Kidney epithelial cell (primary cell): ENCODE data around the gene DIPK1A. TPM values are rescaled to one million over a fixed set of nuclear protein-coding genes. Genes with fewer than 3 reads are reported as not detected.

Source experiments
- DNase-seq: peaks from one replicate; pipeline ENCODE4 v3.0.0-alpha.2; 2010; ENCODE audit warnings: low read depth
- H3K27me3 ChIP-seq: 2 replicates; pipeline ENCODE4 v1.6.0; 2011; ENCODE audit warnings: low read length; ENCODE audit not compliant: control insufficient read depth, insufficient read depth
- H3K36me3 ChIP-seq: 2 replicates; pipeline ENCODE4 v1.5.1; 2011; ENCODE audit warnings: low read length; ENCODE audit not compliant: control insufficient read depth, insufficient read depth
- H3K4me3 ChIP-seq: 2 replicates; pipeline ENCODE4 v1.5.1; 2011; ENCODE audit warnings: low read depth, mild to moderate bottlenecking, control low read depth, low read length
- CTCF ChIP-seq: IDR thresholded peaks from 2 replicates; pipeline ENCODE4 v1.5.1; 2011; ENCODE audit warnings: mild to moderate bottlenecking, moderate library complexity, low read length, control low read depth, inconsistent platforms; ENCODE audit not compliant: insufficient read depth, poor library complexity, severe bottlenecking
- total RNA-seq: library from RNA; depleted of rRNA; stranded (reverse); fragments of >200 nt; gene quantifications from 2 replicates; pipeline ENCODE4 v1.2.3, GENCODE V29; 2015

DIPK1A gene
- total RNA-seq, 1 donor from 2014 or later = 1.8 TPM

DNA sequence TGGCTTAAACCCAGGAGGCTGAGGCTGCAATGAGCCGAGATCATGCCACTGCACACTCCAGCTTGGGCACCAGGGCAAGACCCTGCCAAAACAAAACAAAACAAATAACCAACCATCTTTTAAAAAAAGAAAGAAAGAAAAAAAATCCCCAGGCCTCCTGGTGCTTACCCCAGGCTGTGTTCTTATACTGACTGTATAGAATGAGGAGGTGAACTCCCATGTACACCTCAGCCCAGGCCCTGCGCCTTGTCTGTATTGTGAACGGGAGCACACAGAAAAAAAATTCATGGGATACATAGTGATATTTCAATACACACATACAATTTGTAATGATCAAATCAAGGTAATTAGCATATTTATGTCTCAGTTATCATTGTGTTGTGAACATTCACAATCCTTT, 115.4 kb downstream of the DIPK1A start:
- no peak for TF ChIP-seq CTCF
- Histone ChIP-seq H3K27me3 (no peaks in the 10 kb centered on the region), H3K4me3 (no peak overlapping the region), H3K36me3 (no peaks in the 10 kb centered on the region)
- no peak for DNase-seq

DNA sequence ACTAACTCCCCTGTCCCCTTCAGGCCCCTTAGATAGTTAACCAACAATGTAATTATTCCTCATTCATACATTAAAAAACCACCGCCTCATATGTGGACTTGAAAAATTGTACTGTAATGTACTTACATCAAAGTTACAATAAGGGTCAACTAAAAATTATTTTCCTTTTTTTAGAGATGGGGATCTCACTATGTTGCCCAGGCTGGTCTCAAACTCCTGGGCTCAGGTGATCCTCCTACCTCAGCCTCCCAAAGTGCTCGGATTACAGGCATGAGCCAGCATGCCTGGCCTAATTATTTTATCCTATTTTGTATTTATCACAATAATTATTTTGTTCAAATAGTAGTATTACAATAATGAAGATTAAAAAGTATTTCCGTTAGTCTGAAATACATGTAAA, 116.8 kb downstream of the DIPK1A start:
- no peak for TF ChIP-seq CTCF
- no peak overlapping the region for H3K4me3 ChIP-seq
- H3K36me3 ChIP-seq = peaks cover 2% of the 10 kb centered on the region
- H3K27me3 ChIP-seq = no peaks in the 10 kb centered on the region
- DNase-seq = no peak

DNA sequence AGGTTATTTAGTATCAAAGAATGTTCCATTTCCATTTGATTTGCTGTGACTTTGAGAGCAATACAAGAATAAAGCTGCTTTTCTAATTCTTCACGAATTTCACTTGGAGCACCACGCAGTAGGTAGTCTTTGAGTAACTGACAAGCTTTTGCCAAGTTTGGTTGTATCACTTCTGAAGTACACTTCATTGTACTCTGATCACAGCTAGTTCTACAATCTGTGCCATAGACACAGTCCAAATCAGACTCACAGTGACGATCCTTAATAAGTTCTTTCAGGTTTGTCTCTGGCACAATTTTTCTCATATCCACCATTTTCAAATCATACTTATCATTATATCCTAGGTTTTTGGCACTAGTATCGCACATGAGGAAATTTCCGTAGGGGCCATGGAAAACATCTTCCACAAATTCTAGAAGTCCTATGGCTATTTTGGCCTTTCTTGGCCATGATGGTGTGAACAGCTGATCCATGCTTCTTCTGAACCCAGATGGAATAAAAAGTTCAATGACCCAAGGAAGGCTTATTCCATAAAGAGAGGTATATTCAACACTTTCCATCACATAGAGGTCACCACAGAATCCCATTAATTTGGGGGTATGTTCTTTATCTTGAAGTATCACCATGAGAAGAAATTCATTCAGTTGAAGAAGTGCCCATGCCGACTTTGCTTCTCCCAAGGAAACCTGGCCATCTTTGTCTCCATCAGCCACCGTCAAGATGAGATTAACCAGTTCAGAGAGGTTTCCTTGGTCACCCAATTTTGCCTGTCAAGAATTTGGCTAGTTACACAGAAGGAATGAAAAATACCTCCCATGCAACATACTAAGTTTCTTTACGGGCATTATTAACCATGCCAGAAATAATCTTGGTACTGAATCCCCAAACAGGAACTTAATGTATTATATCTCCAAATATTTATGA, 117.6 kb downstream of the DIPK1A start:
- Histone ChIP-seq H3K4me3 (no peak overlapping the region), H3K36me3 (peaks cover 3% of the 10 kb centered on the region), H3K27me3 (no peaks in the 10 kb centered on the region)
- TF ChIP-seq CTCF = no peak
- DNase-seq = no peak

GRCh38 chr1:92843046-92843423, 118.2 kb downstream of the DIPK1A start:
- no peak for DNase-seq
- Histone ChIP-seq H3K4me3 (no peak overlapping the region), H3K36me3 (peaks cover 3% of the 10 kb centered on the region), H3K27me3 (no peaks in the 10 kb centered on the region)
- TF ChIP-seq CTCF = no peak

DNA sequence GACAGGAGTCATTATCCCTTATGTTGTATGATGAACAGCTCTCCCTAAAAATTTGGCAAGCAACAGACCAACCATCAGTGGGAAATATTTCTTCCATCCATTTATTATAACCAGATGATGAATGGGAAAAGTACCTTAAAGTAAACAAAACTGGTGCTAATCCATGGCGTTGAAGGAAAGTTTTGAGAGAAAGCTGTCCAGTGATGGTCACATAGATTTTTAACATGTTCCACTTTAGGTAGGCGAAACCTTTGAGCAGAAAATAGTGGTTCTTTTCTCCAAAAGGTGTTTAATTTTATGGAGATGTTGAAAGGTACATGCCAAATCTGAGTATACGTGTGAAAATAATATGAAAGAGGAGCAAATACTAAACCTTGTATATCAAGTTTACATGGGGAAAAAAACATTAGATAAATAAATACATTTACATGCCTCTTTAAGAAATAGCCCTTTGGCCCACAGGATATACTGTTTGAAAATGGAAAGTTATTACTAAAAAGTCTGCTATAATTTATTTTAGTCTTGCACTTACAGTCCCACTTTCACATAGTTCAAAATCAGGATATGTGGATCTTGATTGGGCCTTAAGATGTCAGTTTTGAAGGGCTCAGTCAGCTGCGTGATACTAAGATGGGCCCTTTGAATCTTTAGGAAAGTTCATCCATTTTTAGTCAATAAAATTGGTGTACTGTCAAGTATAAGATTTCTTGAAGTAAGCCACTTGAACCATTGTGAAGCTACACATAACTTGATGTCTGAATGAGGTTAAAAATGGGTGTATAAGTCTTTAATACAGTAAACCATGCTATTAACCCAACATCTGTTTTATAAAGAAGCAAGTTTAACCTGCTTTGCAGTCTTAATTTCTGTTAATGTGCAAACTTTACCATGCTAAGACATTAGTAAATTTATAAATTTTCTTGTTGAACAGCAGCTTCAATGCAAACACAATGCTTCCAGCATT, 118.9 kb downstream of the DIPK1A start:
- TF ChIP-seq CTCF = no peak
- Histone ChIP-seq H3K27me3 (no peaks in the 10 kb centered on the region), H3K36me3 (peaks cover 3% of the 10 kb centered on the region), H3K4me3 (no peak overlapping the region)
- no peak for DNase-seq
